Astrocyte of the cerebellum (primary cell): ENCODE results near the gene DSCAM.
A peak's percentile ranks its signal among the peaks of the same experiment; 100 is the strongest.

Source experiments
- DNase-seq: peaks from one replicate; pipeline ENCODE4 v3.0.0-alpha.2; 2011; ENCODE audit warnings: low read depth
- H3K4me3 ChIP-seq: 2 replicates; pipeline ENCODE4 v1.5.1; 2011; ENCODE audit warnings: mild to moderate bottlenecking, low read depth, low read length, moderate library complexity
- in situ Hi-C: cut with HindIII; loops from 2 replicates; pipeline ENCODE4 v1.10.0; 2017; ENCODE audit warnings: low sequenced_read_pairs
- TF ChIP-seq, protein P1 (sequence below): IDR thresholded peaks from 2 replicates; pipeline ENCODE4 v1.5.1; 2012; ENCODE audit warnings: low read length, low read depth, moderate library complexity, mild to moderate bottlenecking; ENCODE audit errors: missing control alignments

DSCAM gene

DNA sequence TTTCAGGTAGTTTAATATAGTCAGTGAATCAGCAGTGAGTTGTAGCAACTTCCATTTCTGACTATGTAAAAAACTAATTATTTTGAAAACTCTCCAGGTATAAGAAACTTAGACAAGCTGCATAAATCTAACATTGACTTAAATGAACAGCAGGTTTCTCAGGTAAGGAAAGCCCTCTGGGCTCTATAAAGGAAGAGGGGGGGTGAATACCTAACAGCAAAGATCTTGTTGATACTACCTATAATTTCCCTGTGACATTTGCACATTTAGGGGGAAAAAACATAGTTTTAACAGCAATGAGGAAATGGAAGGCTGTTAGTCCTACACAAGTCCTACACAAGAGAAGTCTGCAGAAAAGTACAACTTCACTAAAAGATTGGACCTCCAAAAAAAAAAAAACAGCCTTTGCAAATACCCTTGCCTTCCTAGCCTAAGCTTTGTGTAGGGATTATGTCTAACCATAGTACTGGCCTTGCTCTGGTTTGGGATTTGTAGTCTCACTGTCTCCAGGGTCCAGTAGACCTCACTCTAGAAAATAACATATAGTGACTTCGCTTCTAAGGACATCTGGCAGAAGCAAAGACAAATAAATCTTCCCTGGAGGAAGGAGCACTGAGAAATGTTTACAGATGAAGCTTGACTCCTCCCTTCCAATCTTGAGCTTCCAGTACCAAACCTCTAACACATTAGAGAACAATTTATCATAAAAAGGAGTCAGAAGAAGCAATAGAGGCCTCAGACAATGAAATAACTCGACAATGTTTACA is 459.8 kb downstream of the DSCAM start:
- in situ Hi-C loops = loop anchor here (25.0 kb wide), 1 partner anchor 250 kb away; no protein-coding TSS in a partner anchor
- no peak overlapping the region for H3K4me3 ChIP-seq
- no peak for DNase-seq
- TF ChIP-seq, protein P1, sequence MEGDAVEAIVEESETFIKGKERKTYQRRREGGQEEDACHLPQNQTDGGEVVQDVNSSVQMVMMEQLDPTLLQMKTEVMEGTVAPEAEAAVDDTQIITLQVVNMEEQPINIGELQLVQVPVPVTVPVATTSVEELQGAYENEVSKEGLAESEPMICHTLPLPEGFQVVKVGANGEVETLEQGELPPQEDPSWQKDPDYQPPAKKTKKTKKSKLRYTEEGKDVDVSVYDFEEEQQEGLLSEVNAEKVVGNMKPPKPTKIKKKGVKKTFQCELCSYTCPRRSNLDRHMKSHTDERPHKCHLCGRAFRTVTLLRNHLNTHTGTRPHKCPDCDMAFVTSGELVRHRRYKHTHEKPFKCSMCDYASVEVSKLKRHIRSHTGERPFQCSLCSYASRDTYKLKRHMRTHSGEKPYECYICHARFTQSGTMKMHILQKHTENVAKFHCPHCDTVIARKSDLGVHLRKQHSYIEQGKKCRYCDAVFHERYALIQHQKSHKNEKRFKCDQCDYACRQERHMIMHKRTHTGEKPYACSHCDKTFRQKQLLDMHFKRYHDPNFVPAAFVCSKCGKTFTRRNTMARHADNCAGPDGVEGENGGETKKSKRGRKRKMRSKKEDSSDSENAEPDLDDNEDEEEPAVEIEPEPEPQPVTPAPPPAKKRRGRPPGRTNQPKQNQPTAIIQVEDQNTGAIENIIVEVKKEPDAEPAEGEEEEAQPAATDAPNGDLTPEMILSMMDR = no peak

DNA sequence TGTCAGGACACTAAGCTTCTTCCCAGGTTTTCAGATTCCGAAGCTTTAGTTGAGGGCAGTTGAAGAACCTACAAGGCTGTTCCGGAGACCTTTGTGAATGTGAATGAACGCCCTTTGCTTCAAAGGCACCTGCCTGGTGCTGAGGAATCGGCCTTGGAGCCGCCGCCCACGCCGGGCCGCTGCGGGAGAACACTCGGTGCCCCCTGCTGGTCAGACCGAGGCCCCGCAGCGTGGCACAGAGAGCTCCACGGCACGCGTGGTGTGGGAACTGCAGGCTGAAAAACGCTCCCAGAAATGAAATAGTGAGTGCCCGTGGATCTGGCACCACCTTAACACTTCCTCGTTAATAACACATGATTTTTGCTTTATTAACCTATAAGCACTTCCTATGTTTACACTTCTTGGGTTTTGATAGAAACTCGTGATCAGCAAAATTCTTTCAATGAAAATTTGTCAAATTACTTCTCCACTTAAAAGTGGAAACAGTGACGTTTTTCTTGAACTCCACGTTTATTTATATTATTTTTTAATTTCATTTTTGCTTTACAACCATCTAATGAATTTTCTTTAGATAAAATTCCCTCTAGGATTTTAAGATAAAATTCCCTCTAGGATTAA is 460.6 kb downstream of the DSCAM start:
- TF ChIP-seq, protein P1 = peak; percentile 95
- no peak for DNase-seq
- H3K4me3 ChIP-seq = no peak overlapping the region
- in situ Hi-C loops = loop anchor here (25.0 kb wide), 1 partner anchor 249 kb away; no protein-coding TSS in a partner anchor

DNA sequence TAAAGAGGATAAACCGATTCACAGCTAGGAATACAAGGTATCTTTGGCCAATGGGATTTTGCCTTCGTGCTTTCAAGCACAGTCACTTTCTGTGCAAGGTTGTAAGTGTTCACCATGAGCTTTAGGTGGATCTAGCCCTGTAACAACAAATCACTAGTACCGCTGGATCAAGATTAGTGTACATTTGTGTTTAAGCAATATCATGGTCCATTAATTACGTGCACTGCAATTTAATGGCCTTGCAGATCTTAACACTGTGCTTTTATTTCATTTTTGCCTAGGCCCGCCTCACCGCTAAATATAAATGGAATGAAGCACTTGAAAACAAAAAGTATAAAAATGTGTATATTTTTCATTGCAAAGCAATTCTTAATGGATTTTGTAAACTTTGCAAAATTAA is 461.1 kb downstream of the DSCAM start:
- in situ Hi-C loops = loop anchor here (25.0 kb wide), 1 partner anchor 249 kb away; no protein-coding TSS in a partner anchor
- H3K4me3 ChIP-seq = no peak overlapping the region
- TF ChIP-seq, protein P1 = no peak
- no peak for DNase-seq

DNA sequence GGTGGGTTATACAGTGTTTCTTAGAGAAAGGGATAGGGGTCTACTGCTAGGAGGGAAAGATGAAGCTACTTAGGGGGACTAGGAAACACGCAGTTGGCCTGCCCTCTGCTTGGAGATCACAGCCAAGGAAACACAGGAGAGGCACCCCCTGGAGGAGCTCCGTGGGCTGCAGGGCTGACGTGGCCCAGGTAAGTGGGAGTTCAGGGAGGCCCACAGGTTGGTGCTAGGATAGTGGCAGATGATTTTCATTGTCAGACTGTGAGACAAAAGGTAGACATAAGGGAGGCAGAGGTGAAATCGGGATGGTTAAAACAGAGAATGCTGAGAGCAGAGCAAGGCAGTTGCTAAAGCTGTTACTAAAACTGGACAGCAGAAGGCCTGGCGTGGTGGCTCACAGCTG is 463.0 kb downstream of the DSCAM start:
- DNase-seq = no peak
- no peak overlapping the region for H3K4me3 ChIP-seq
- TF ChIP-seq, protein P1 = no peak
- in situ Hi-C loops = loop anchor here (25.0 kb wide), 1 partner anchor 247 kb away; no protein-coding TSS in a partner anchor

DNA sequence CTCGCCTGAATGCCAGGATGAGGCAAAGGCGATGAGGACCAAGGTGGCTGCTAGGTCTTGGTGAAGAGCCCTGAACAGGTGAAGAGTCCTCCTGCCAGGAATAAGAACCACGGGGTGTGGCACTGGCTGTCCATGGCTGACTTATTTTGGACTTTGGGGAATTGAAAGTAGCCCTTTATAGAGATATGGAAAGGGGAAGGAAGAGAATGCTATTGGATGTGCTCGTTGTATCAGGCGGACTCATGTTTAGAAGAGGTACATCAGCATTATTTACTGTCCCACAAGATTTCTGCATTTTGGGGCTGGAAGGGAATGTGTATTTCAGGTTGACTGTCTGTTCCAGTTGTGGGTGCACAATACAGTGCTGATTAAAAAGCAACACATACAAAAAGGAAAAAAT is 465.8 kb downstream of the DSCAM start:
- TF ChIP-seq, protein P1 = no peak
- no peak for DNase-seq
- no peak overlapping the region for H3K4me3 ChIP-seq
- in situ Hi-C loops = loop anchor here (25.0 kb wide), 1 partner anchor 244 kb away; no protein-coding TSS in a partner anchor

DNA sequence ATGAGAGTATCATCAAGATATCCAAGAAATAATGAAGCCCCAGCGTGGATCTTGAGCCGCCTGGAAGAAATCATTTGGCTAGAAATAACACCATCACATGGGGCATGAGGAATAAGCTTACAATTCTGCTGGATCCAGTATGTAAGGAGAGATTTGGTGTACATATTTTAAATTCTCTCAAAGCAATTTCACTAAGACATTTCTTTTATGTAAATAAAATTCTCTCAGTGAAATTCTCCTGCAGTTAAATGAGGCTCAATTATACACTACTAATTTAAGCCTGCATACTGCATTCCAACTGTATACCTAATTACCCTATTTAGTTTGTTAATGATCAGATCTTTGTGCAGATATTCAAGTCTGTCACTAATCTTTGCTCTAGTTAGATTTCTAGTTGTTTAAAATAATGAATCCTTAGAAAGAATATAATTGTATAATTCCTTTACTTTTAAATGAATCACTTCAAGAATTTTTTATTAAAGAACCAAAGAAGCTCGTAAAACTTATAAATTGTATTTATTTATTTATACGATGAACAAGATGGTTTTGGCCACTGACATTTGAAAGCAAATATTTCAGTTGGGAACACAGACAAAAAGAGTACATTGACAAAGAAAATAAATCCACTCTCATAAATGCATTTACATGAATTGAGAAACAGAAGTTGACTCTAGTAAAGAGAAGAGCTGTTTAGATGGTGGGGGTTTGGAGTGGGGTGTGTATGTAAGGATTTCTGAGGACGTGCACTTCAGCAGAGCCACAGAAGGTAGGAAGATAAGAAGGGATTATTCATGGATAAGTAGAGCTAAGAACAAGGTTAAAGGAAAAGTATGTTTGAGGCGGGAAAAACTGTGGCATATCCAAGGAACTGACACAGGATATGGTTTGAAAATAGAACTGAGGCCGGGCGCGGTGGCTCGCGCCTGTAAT is 466.8 kb downstream of the DSCAM start:
- in situ Hi-C loops = loop anchor here (25.0 kb wide), 1 partner anchor 243 kb away; no protein-coding TSS in a partner anchor
- DNase-seq = no peak
- H3K4me3 ChIP-seq = no peak overlapping the region
- TF ChIP-seq, protein P1 = no peak
